Stimulated activated CD4-positive, alpha-beta T cell treated with anti-CD3 and anti-CD28 coated beads, Interleukin-12 subunit alpha, Interleukin-12 subunit beta, amount 100 ng/mL, for 4 hours (primary cell): ENCODE results near the gene SLC9A8.
"Not testable (repeated sequence)": the region's sequence is repeated elsewhere in the genome, so short reads cannot be mapped to it uniquely, and the experiment has no call there.

Source experiments
- DNase-seq: peaks from one replicate; pipeline ENCODE4 v3.0.0-alpha.2; 2020

SLC9A8 gene, protein sequence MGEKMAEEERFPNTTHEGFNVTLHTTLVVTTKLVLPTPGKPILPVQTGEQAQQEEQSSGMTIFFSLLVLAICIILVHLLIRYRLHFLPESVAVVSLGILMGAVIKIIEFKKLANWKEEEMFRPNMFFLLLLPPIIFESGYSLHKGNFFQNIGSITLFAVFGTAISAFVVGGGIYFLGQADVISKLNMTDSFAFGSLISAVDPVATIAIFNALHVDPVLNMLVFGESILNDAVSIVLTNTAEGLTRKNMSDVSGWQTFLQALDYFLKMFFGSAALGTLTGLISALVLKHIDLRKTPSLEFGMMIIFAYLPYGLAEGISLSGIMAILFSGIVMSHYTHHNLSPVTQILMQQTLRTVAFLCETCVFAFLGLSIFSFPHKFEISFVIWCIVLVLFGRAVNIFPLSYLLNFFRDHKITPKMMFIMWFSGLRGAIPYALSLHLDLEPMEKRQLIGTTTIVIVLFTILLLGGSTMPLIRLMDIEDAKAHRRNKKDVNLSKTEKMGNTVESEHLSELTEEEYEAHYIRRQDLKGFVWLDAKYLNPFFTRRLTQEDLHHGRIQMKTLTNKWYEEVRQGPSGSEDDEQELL

DNA sequence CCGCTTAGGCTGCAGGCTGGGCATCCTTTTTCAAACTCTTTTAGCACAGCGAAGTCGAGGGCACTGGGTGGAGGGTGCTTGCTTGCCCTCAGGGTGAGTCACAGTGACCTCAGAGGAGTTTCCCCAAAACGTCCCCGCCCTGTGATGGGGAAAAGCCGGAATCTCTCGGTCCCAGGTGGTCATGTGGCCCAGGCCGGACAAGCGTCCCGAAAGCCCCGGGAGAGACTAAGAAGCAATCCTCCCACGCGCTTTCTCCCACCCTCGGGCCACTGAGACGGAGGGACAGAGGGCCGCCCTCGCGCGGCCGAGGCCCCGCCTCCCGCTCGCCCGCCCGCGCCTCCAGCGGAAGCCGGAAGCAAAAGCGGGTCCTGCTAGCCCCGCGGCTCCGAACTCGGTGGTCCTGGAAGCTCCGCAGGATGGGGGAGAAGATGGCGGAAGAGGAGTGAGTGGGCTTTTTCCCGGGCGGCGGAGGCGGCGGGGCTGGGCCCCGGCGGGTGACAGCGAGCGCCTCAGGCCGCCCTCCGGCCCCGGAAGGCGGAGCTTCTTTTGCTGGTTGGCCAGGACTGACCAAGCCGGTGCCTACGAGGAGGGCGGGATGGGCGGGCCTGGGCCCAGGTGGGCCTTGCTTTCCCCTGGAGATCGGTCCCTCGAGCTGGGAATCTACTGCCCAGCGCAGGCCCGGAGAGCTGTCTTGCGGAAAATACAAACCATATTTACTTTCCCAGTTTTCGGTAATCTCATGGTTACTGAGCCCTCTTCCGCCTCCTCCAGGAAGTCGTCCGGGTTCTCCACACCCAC lies at the start of gene SLC9A8:
Gene SLC9A8 (plus strand): TSS at position 322 of the 798 bp plus-strand sequence. CDS start 95 bp downstream, at position 417.
- DNase-seq, result peak; percentile 72

DNA sequence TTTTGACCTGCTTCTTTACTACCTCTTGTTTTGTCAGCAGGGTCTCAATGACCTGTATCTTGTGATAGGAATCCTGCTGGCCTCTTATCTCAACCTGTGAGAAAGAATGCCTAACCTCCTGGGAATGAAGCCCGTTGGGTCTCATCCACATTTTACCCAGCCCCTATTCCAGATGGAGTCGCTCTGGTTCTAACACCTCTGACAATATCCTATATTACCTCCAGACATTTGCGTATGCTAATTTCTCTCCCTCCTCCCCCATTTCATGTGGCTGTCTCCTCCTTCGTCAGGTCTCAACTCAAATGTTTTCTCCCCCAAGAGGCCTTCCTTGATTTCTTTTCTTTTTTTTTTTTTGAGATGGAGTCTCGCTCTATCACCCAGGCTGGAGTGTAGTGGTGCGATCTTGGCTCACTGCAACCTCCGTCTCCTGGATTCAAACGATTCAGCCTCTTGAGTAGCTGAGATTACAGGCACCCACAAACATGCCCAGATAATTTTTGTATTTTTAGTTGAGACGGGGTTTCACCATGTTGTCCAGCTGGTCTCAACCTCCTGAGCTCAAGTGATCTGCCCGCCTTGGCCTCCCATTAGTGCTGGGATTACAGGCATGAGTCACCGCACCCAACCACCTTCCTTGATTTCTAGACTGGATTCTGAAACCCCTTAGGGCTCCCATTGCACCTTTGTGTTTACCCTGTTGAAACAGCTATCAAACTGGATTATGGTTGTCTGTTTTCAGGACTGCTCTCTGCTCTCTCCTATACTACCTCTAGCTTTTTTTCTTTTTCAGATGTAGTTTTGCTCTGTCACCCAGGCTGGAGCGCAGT lies 49.5 kb upstream of the SLC9A8 start:
- no peak for DNase-seq

DNA sequence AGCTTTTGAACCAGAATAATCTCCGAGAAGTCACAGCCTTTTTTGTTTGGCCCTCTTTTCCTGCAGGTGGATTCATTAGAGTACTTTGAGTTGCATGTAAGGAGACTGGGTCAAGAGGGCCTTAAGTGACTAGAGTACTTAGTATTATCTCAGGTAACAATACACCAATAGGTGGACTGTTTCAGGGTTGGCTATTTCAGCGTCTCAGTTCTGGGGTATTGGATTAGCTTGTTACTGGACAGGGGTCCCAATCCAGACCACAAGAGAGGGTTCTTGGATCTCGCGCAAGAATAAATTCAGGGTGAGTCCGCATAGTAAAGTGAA lies 47.3 kb upstream of the SLC9A8 start:
- DNase-seq, result no peak

DNA sequence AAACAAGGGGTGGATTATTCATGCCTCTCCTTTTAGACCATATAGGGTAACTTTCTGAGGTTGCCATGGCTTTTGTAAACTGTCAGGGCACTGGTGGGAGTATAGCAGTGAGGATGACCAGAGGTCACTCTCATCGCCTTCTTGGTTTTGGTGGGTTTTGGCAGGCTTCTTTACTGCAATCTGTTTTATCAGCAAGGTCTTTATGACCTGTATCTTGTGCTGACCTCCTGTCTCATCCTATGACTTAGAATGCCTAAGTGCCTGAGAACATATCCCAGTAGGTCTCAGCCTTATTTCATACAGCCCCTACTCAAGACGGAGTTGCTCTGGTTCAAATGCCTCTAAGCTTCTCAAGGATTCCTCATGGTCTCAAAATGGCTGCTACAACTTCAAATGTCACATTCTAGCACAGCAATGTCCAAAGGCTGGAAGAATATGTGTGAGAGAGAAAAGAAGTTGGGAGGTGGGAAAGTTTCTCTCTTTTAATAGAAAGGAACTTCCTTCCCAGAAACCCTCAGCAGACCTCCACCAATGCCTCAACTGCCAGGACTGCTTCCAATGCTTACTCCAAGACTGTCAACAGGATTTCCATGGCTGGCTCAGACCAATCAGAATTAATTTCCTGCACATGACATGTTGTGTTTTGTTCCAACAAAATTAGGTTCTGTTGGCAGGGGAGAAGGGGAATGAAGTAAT lies 46.6 kb upstream of the SLC9A8 start:
- no peak for DNase-seq

DNA sequence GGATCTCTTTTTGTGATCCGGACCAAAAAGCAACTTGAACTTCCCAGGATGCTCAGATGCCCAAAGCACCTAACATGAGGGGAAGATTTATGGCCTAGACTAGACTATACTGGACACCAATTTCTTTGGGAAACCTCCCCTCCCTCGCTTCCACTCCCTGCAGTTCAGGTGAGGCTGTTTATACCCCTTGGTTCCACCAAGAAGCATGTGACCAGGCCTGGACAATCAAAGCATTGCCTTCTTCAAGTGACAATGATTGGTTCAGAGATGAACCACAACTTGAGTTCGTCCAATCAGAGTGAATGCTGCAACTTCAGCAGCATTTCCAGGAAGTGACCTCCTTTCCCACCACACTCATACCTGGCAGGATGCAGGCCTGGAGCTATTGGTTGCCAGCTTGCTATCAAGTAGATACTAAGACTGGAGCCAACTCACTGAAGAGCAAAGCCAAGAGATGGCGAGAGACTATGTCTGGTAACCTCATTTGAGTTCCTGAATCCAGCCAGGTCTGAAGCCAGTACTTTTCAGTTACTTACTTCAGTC lies 45.6 kb upstream of the SLC9A8 start:
- DNase-seq, result no peak

DNA sequence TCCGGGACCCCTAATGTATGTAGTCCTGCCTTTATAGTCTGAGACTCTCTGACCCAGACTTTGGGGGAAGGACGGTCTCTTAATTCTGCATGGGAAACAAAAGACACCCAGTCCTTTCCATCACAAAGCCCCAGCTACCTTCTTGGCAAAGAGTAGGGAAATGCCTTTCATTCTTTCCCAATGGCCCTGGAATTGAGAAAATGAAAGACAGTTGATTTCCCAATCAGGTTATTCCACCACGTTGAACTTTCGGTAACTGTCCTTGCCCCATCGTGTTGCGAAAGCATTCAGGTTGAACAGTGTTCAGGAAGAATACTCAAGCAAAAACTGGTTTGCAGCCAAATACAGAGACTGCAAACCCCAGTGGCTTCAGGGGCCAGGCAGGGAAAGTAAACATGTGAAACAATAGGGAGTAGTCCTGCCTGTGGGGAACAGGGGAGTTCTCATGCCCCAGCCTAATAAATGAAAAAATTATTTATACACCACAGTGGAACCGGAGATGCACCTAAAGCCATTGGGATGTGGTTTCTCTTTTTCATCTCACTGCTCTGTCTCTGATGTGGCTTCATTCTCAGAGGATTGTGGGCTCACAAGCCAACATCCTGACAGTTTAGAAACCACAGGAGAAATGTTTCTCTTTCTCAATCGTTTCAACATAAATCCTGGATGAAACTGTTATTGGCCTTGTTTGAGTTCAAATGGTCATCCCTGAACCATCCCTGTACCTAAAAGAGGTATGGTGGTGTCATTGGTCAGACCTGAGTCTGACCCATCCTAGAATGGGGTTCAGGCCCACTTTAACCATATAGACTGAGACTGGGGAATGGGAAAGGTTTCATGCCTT lies 44.2 kb upstream of the SLC9A8 start:
- DNase-seq, result no peak

DNA sequence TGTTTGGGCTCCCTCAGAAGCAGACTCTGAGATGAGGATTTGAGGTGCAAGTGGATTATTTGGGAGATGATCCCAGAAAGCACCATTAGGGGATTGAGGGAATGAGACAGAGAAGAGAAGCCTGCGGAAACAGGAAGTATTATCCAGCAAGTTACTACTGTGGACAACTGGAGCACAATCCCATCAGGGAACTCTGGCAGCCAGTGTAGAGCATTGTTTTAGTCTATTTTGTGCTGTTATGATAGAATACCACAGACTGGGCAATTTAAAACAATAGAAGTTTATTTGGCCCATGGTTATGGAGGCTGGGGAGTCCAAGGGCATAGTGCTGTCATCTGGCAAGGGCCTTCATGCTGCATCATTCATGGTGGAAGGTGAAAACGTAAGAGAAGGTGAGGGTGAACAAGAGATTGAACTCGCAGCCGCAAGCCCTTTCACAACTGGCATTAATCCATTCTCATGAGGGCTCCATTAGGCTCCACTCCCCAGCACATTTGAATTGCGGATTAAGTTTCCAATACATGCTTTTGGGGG lies 43.5 kb upstream of the SLC9A8 start:
- DNase-seq, result no peak

DNA sequence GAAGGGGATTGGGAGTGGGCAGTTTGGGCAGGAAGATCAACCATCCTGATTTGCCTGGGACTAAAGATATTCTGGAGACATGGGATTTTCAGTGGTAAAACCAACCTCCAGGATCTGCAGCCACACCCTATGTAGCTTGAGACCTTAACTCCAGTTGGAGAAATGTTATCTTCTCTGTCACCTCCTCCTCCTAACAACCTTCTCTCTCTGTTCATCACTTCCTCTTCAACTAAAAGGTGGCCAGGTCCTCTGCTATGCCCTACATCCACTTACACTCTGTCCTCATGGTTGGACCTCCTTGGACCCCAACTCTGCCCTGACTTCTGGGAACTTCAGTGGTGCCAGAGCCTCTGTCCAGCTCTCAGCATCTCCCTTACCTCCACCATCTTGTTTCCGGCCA lies 42.0 kb upstream of the SLC9A8 start:
- DNase-seq, result no peak

DNA sequence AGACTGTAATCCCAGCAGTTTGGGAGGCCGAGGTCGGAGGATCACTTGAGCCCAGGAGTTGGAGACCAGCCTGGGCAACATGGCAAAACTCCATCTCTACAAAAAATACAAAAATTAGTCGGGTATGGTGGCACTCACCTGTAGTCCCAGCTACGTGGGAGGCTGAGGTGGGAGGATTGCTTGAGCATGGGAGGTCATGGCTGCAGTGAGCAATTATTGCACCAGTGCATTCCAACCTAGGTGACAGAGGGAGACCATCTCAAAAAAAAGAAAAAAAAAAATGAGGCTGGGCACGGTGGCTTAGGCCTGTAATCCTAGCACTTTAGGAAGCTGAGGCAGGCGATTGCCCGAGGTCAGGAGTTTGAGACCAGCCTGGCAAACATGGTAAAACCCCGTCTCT lies 38.4 kb upstream of the SLC9A8 start:
- not testable (repeated sequence) for DNase-seq

DNA sequence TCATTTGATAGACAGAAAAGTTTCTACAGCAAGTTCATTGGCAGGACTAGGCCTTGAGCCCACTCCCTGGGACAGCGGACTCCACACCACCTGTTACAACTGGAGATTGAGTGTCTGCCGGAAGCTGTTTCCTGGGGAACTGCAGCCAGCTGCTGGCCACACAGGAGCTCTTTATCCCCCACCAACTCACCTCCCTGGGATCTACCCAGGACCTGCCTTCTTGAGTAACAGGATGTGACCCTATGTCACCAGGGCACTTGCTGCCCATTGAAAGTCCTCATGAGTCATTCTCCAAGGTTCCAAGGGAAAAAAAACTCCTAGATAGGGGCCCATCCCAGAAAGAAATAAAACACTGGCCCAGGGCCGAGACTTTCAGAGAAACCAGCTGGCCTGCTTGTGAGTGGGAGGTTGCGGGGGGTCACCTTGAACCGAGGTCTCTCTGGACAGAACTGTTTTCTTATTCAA lies 37.4 kb upstream of the SLC9A8 start:
- no peak for DNase-seq

DNA sequence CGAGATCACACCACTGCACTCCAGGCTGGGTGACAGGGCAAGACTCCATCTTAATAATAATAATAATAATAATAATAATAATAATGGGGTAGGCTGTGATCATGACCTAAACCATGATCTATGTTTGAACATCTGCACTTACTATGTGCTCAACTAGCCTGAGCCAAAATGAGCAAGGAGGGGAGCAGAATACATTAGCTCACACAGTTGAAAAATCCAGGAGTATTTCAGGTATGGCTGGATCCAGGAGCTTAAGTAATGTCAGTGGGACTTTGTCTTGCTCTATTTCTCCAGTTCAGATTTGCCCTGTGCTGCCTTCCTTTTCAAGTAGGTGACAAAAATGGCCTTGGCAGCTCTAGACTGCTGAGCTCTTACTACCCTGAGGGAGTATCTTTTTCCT lies 32.7 kb upstream of the SLC9A8 start:
- no peak for DNase-seq

DNA sequence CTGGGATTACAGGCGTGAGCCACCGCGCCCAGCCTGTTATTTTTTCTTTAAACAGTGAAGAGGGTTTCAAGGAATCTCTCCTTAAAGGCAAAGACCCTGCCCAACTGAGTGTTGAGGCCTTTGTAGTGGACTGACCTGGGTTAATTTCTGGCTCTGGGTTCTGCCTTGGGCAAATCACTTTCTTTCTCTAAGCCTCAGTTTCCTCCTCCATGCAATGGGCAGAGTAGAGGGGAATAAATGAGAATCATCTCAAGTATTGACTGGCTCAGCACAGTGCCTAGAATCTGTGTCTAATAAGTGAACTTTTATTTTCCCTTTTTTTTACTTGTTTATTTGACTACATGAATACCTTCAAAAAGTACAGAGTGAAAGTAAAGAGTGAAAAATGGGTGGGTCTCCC lies 31.0 kb upstream of the SLC9A8 start:
- no peak for DNase-seq

DNA sequence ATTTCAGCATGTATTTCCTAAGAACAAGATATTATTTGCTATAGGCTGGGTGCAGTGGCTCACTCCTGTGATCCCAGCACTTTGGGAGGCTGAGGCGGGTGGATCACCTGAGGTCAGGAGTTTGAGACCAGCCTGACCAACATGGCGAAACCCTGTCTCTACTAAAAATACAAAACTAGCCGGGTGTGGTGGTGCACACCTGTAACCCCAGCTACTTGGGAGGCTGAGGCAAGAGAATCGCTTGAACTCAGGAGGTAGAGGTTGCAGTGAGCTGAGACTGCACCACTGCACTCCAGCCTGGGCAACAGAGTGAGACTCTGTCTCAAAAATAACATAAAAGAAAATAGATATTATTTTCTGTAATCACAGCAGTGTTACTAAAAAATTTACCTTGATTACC lies 30.2 kb upstream of the SLC9A8 start:
- not testable (repeated sequence) for DNase-seq

DNA sequence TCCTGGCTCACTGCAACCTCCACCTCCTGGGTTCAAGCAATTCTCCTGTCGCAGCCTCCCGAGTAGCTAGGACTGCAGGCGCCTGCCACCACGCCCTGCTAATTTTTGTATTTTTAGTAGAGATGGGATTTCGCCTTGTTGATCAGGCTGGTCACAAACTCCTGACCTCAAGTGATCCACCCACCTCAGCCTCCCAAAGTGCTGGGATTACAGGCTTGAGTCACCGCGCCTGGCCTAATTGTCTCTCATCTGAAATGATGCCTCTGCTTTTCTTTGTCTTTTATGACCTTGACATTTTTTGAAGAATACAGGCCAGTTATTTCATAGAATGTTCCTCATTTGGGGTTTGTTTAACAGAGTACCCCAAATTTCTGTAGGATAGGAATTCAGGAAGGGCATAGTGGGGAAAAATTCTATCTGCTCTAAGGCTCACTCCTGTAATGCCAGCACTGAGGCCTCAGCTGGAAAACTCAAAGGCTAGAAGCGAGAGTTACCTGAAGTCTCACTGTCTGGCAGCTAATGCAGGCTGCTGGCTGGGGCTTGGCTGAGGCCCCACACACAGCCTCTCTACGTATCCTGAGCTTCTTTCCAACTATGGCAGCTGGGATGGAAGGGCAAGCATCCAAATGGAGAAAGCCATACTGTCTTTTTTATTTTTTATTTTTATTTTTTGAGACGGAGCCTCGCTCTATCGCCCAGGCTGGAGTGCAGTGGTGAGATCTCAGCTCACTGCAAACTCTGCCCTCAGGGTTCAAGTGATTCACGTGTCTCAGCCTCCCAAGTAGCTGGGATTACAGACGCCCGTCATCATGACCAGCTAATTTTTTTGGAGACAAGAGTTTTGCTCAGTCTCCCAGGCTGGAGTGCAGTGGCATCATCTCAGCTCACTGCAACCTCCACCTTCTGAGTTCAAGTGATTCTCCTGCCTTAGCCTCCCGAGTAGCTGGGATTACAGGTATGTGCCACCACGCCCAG lies 29.3 kb upstream of the SLC9A8 start:
- not testable (repeated sequence) for DNase-seq

DNA sequence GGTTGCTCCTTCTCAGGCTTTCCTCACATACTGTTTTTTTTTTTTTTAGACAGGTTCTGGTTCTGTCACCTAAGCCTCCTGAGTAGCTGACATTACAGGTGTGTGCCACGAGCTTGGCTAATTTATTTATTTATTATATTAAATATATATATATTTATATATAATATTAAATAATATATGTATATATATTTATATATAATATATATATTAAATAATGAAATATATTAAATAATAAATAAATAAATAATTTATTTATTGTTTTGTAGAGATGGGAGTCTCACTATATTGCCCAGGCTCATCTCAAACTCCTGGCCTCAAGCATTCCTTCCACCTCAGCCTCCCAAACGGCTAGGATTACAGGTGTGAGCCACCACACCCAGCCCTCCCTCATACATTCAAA lies 28.3 kb upstream of the SLC9A8 start:
- no peak for DNase-seq

DNA sequence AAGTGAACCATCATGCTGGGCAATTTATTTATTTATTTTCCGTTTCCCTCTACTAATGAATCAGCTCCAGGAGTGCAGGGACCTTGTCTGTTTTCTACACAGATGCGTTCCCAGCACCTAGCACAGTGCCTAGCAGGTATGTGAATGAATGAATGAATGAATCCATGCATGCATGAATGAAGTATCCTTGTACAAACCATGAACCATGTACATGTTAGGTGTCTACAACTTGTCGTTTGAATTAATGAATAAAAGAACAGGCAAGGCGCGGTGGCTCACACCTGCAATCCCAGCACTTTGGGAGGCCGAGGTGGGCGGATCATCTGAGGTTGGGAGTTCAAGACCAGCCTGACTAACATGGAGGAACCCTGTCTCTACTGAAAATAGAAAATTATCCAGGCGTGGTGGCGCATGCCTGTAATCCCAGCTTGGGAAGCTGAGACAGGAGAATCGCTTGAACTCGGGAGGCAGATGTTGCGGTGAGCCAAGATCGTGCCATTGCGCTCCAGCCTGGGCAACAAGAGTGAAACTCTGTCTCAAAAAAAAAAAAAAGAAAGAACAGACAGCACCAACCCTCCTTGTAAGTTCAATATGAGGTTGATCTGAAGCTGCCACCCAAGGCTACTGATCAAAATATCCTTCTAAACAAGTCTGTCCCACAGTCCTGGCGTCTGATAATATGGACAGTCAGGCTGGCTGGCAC lies 27.3 kb upstream of the SLC9A8 start:
- DNase-seq, result no peak

DNA sequence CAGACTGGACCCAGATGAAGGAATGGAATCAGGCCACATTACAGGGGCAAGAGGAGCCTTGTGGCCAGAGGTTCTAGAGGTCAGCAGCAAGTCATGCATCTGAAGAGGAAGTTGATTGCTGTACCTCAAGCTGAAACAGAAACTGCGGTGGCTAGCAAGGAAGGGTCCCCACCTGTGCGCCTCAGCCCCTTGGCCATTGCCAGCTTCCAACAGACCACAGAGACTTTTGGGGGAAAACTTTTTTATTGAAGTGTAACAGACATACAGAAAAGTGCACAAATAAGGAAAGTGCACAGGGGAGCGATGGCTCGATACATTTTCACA lies 26.8 kb upstream of the SLC9A8 start:
- DNase-seq, result no peak

DNA sequence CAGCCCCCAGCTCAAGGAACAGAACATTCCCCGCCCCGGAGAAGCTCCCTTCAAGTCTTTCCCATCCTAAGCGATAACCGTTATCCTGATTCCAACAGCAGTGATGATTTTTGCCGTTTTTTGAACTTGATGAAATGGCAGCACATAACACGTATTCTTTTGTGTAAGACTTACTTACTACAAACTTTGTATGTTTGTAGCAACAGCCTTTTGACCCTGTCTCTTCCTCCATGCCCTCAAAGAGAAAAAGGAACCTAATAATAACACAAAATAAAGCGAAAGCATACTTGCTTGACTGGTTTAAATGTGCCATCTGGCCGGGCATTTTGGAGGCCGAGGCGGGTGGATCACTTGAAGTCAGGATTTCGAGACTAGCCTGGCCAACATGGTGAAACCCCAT lies 26.4 kb upstream of the SLC9A8 start:
- no peak for DNase-seq
